PC-3 (cell line): Measurements from ENCODE around the gene FSCN2. TPM values are rescaled to one million over a fixed set of nuclear protein-coding genes. Genes with fewer than 3 reads are reported as not detected.

Experiments used
- ATAC-seq: fragments of 200-7000 bp; cut with Tn5 transposase; 2 replicates; pipeline ENCODE4 v1.9.1; 2020; ENCODE audit warnings: mild to moderate bottlenecking, moderate library complexity
- BruUV-seq: library from RNA; stranded (reverse); fragments of 400-500 nt; replicated peaks from 2 replicates; lab custom pipeline; 2021; lab: Mats Ljungman, UMichigan
- CTCF ChIA-PET: fragments of 300-600 bp; sonication (Branson Sonifier 250); formaldehyde crosslinking; loops from one replicate; lab custom pipeline; 2022; ENCODE audit warnings: antibody characterized with exemption; lab: Charles Lee
- POLR2A ChIA-PET: fragments of 300-600 bp; sonication (Branson Sonifier 250); formaldehyde crosslinking; loops from one replicate; lab custom pipeline; 2022; ENCODE audit warnings: antibody characterized with exemption; ENCODE audit not compliant: unreplicated experiment; lab: Charles Lee
- DNase-seq: peaks from one replicate; pipeline ENCODE4 v3.0.0-alpha.2; 2015
- H2AFZ ChIP-seq: fragments of 300-600 bp; sonication (generic); 2 replicates; pipeline ENCODE4 v1.6.0; 2016; ENCODE audit warnings: antibody characterized with exemption, low read length
- H3F3A ChIP-seq: fragments of 300-600 bp; sonication (generic); one replicate; pipeline ENCODE4 v1.6.0; 2017; ENCODE audit warnings: antibody characterized with exemption, low read length, control low read depth, mild to moderate bottlenecking; ENCODE audit not compliant: unreplicated experiment
- H3K27ac ChIP-seq: fragments of 300-600 bp; sonication (generic); 2 replicates; pipeline ENCODE4 v1.5.1; 2016; ENCODE audit warnings: mild to moderate bottlenecking, low read length
- H3K27me3 ChIP-seq: fragments of 300-600 bp; sonication (generic); 2 replicates; pipeline ENCODE4 v1.6.1; 2016; ENCODE audit warnings: low read length, mixed read lengths
- H3K36me3 ChIP-seq: fragments of 300-600 bp; sonication (generic); 2 replicates; pipeline ENCODE4 v1.6.1; 2016; ENCODE audit warnings: low read depth, mixed run types, low read length, mixed read lengths
- H3K4me1 ChIP-seq: fragments of 300-600 bp; sonication (generic); 2 replicates; pipeline ENCODE4 v1.5.1; 2016; ENCODE audit warnings: low read length; ENCODE audit not compliant: insufficient read depth
- H3K4me2 ChIP-seq: fragments of 300-600 bp; sonication (generic); 2 replicates; pipeline ENCODE4 v1.6.0; 2016; ENCODE audit warnings: low read length
- H3K4me3 ChIP-seq: fragments of 300-600 bp; sonication (generic); 2 replicates; pipeline ENCODE4 v1.5.1; 2016; ENCODE audit warnings: mild to moderate bottlenecking, low read length, mixed read lengths
- H3K79me2 ChIP-seq: fragments of 300-600 bp; sonication (generic); 2 replicates; pipeline ENCODE4 v1.6.1; 2017; ENCODE audit warnings: low read length, mixed read lengths
- H3K9ac ChIP-seq: fragments of 300-600 bp; sonication (generic); 2 replicates; pipeline ENCODE4 v1.6.0; 2016; ENCODE audit warnings: mild to moderate bottlenecking, low read length
- H3K9me2 ChIP-seq: fragments of 300-600 bp; sonication (generic); replicated peaks from 2 replicates; pipeline ENCODE4 v1.6.1; 2016; ENCODE audit warnings: mixed run types, low read length, mixed read lengths
- H3K9me3 ChIP-seq: fragments of 300-600 bp; sonication (generic); 2 replicates; pipeline ENCODE4 v1.6.1; 2016; ENCODE audit warnings: low read length, mixed read lengths
- H4K20me1 ChIP-seq: fragments of 300-600 bp; sonication (generic); 2 replicates; pipeline ENCODE4 v1.6.1; 2016; ENCODE audit warnings: low read length, mixed read lengths
- EZH2 ChIP-seq: fragments of 300-600 bp; sonication (generic); IDR thresholded peaks from one replicate; pipeline ENCODE4 v1.6.1; 2017; ENCODE audit warnings: antibody characterized with exemption, mild to moderate bottlenecking, low read length; ENCODE audit not compliant: unreplicated experiment
- EZH2phosphoT487 ChIP-seq: fragments of 300-600 bp; sonication (generic); IDR thresholded peaks from 2 replicates; pipeline ENCODE4 v1.6.1; 2018; ENCODE audit warnings: mild to moderate bottlenecking, antibody characterized with exemption, low read length, borderline replicate concordance
- intact Hi-C: fragments of 100-400 bp; cut with micrococcal nuclease; formaldehyde crosslinking; loops from 2 replicates; pipeline ENCODE4 v1.9.0; 2023
- total RNA-seq: library from RNA; depleted of rRNA; stranded (reverse); fragments of >200 nt; gene quantifications from 2 replicates; pipeline ENCODE4 v1.2.3, GENCODE V29; 2014
- TF ChIP-seq, protein P1 (sequence below): fragments of 300-600 bp; sonication (generic); conservative IDR thresholded peaks from 2 replicates; pipeline ENCODE4 v1.5.1; 2017; ENCODE audit warnings: antibody characterized with exemption, low read depth, mild to moderate bottlenecking, low read length

FSCN2 gene
- total RNA-seq, 1 experiment from 2014 or later: 0.87 TPM

DNA sequence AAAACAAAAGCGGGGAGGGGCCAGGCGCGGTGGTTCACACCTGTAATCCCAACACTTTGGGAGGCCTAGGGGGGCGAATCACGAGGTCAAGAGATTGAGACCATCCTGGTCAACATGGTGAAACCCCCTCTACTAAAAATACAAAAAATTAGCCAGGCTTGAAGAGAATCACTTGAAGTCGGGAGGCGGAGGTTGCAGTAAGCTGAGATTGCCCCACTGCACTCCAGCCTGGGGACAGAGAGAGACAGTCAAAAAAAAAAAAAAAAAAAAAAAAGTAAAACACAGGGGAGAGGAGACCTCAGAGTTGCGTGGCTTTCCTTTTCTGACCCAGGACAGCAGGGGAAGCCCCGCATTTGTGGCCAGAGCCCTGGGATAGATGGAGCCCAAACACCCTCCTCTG, 35.5 kb upstream of the FSCN2 start:
- ChIA-PET CTCF (no interaction called here), POLR2A (no interaction called here)
- no TSS peak for BruUV-seq
- Histone ChIP-seq H2AFZ (no peak overlapping the region), H4K20me1 (no peaks in the 10 kb centered on the region), H3K27ac (no peak overlapping the region), H3K4me2 (no peak overlapping the region), H3K9me3 (no peaks in the 10 kb centered on the region), H3K9me2 (no peaks in the 10 kb centered on the region), H3K79me2 (no peaks in the 10 kb centered on the region), H3K36me3 (no peaks in the 10 kb centered on the region), H3K27me3 (no peaks in the 10 kb centered on the region), H3K9ac (no peak overlapping the region), H3K4me3 (no peak overlapping the region), H3F3A (no peaks in the 10 kb centered on the region), H3K4me1 (peaks cover 11% of the 10 kb centered on the region)
- ATAC-seq (no peak), DNase-seq (no peak)
- intact Hi-C loops: no loop called here
- no peak for TF ChIP-seq EZH2

DNA sequence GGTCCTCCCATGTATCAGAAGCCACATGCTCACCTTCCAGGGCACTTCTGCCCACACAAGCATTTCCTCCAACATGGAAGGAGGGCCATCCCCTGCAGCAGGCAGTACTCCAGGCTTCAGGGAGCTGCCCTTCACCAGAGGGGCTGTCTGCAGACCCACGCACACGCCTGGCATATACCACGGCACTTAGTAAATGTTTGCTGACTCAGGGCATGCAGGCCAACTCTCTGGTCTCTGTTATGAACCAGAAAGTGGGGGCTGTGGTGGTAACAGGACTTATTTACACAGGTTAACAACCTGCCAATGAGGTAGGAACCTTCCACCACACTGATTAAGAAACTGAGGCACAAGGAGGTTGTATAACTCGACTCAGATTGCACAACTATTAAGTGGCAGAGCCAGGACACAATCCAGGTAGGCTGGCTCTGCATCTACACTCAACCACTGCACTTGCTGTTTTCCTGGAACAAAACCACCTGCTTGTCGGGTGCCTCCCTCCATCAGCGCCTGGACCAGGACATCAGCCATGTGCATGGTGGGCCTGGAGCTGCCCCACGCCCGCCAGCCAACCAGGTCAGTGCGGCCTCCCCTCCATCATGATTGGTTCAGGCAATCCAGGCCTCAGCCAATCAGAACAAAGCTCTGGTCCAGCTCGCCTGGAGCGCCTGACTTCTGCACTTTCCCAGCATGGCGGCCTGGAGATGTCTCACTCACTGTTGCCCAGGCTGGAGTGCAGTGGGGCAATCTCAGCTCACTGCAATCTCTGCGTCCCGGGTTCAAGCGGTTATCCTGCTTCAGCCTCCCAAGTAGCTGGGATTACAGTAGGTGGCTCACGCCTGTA, 34.8 kb upstream of the FSCN2 start:
- no peak overlapping the region for H3K4me2 ChIP-seq
- BruUV-seq: no TSS peak
- no peaks in the 10 kb centered on the region for H3K9me2 ChIP-seq
- H3F3A ChIP-seq: no peaks in the 10 kb centered on the region
- H3K4me3 ChIP-seq: no peak overlapping the region
- peaks cover 6% of the 10 kb centered on the region for H3K4me1 ChIP-seq
- TF ChIP-seq, protein P1, sequence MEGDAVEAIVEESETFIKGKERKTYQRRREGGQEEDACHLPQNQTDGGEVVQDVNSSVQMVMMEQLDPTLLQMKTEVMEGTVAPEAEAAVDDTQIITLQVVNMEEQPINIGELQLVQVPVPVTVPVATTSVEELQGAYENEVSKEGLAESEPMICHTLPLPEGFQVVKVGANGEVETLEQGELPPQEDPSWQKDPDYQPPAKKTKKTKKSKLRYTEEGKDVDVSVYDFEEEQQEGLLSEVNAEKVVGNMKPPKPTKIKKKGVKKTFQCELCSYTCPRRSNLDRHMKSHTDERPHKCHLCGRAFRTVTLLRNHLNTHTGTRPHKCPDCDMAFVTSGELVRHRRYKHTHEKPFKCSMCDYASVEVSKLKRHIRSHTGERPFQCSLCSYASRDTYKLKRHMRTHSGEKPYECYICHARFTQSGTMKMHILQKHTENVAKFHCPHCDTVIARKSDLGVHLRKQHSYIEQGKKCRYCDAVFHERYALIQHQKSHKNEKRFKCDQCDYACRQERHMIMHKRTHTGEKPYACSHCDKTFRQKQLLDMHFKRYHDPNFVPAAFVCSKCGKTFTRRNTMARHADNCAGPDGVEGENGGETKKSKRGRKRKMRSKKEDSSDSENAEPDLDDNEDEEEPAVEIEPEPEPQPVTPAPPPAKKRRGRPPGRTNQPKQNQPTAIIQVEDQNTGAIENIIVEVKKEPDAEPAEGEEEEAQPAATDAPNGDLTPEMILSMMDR: no peak
- TF ChIP-seq EZH2 (no peak), EZH2phosphoT487 (no peak)
- POLR2A ChIA-PET: no interaction called here
- no peaks in the 10 kb centered on the region for H3K9me3 ChIP-seq
- H3K27ac ChIP-seq: no peak overlapping the region
- H3K9ac ChIP-seq: no peak overlapping the region
- no peak for ATAC-seq
- intact Hi-C loops: no loop called here
- H4K20me1 ChIP-seq: no peaks in the 10 kb centered on the region
- no peaks in the 10 kb centered on the region for H3K36me3 ChIP-seq
- H2AFZ ChIP-seq: no peak overlapping the region
- CTCF ChIA-PET: no interaction called here
- no peaks in the 10 kb centered on the region for H3K27me3 ChIP-seq
- DNase-seq: no peak
- H3K79me2 ChIP-seq: no peaks in the 10 kb centered on the region

- Histone ChIP-seq H3K9ac (no peak overlapping the region), H3K27me3 (no peaks in the 10 kb centered on the region), H3K9me3 (no peaks in the 10 kb centered on the region), H2AFZ (no peak overlapping the region), H3F3A (no peaks in the 10 kb centered on the region), H4K20me1 (no peaks in the 10 kb centered on the region), H3K27ac (no peak overlapping the region), H3K4me1 (peaks cover 4% of the 10 kb centered on the region), H3K79me2 (no peaks in the 10 kb centered on the region), H3K36me3 (no peaks in the 10 kb centered on the region), H3K4me3 (no peak overlapping the region), H3K4me2 (no peak overlapping the region), H3K9me2 (no peaks in the 10 kb centered on the region)
- TF ChIP-seq, protein P1: no peak
- no peak for TF ChIP-seq EZH2
- TF ChIP-seq EZH2phosphoT487: no peak
- ChIA-PET POLR2A (no interaction called here), CTCF (no interaction called here)
- ATAC-seq (0 out of 2 replicates have a peak, but pooled peaks have one; percentile 12), DNase-seq (peak; percentile 34)
- intact Hi-C loops: no loop called here
- BruUV-seq: no TSS peak
Measured at GRCh38 chr17:81494626-81495377, 33.4 kb upstream of the FSCN2 start.
